ENCODE results near the gene TMEM150C. TPM values are rescaled to one million over a fixed set of nuclear protein-coding genes. Genes with fewer than 3 reads are reported as not detected.

The TMEM150C gene
- total RNA-seq, 1 donor from 2014 or later: 5.4 TPM

DNA sequence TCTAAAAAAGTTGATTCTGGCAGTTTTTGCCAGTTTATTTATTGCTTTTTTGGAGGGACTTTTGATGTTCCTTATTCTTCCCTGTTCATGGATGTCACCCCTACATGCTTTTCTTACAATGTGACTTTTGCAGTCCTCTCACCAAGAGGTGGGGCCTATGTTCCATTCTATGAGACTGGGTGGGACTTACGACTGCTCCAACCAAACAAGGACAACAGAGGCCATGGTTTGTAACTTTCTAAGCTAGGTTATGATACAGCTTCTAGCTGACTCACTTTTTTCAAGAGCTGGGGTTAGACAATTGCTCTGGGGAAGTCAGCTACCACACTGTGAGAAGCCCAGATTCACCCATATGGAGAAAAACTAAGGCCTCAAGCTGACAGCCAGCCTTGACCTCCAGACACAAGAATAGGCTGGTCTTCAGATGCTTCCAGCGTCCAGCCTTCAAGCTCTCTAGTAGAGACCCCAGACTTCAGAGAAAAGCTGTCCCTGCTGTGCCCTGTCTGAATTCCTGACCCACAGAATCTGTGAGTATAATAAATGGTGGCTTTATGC is 91.9 kb downstream of the TMEM150C start:
- Histone ChIP-seq H3K4me1 (no peaks in the 10 kb centered on the region), H3K27ac (no peak overlapping the region), H3K36me3 (no peaks in the 10 kb centered on the region), H3K27me3 (no peaks in the 10 kb centered on the region), H3K9me3 (no peaks in the 10 kb centered on the region), H3K4me3 (no peak overlapping the region)
- intact Hi-C loops (cut with DNase I): loop anchor here (10.0 kb wide), 3 partner anchors 325 to 1175 kb away; partner anchors contain the start of genes HELQ, MRPS18C and SCD5
- DNase-seq (ENCODE audit: low spot score in 2 of 2): no peak
- no peak for TF ChIP-seq CTCF (IDR thresholded peaks at IDR 0.05)

GRCh38 chr4:82467471-82467870 is 94.3 kb downstream of the TMEM150C start:
- no peak for TF ChIP-seq CTCF (IDR thresholded peaks at IDR 0.05)
- no peaks in the 10 kb centered on the region for H3K36me3 ChIP-seq
- intact Hi-C loops (cut with DNase I): loop anchor here (10.0 kb wide), 3 partner anchors 327 to 1177 kb away; partner anchors contain the start of genes HELQ, MRPS18C and SCD5
- H3K4me3 ChIP-seq: no peak overlapping the region
- DNase-seq (ENCODE audit: low spot score in 2 of 2): no peak
- no peaks in the 10 kb centered on the region for H3K9me3 ChIP-seq
- H3K27me3 ChIP-seq: no peaks in the 10 kb centered on the region
- no peaks in the 10 kb centered on the region for H3K4me1 ChIP-seq
- no peak overlapping the region for H3K27ac ChIP-seq

- Histone ChIP-seq H3K27ac (no peak overlapping the region), H3K27me3 (no peaks in the 10 kb centered on the region), H3K9me3 (no peaks in the 10 kb centered on the region), H3K4me1 (no peaks in the 10 kb centered on the region), H3K4me3 (no peak overlapping the region), H3K36me3 (peaks cover 20 to 24% of the 10 kb centered on the region in 2 donors)
- no peak for DNase-seq (ENCODE audit: low spot score in 2 of 2)
- intact Hi-C loops (cut with DNase I): loop anchor here (5.0 to 10.0 kb wide), 5 partner anchors 332 to 1182 kb away; partner anchors contain the start of genes COQ2, HELQ, MRPS18C and SCD5
- TF ChIP-seq CTCF (IDR thresholded peaks at IDR 0.05): no peak
Measured at GRCh38 chr4:82463221-82463620, 98.6 kb downstream of the TMEM150C start.

GRCh38 chr4:82462415-82462831 is 99.4 kb downstream of the TMEM150C start:
- intact Hi-C loops (cut with DNase I): loop anchor here (1.0 to 10.0 kb wide), 8 partner anchors 32 to 1182 kb away; partner anchors contain the start of genes COQ2, ENOPH1, HELQ and HNRNPDL
- peak; percentile 48 to 92 (median 86) for TF ChIP-seq CTCF (IDR thresholded peaks at IDR 0.05)
- no peaks in the 10 kb centered on the region for H3K27me3 ChIP-seq
- peaks cover 23 to 32% of the 10 kb centered on the region in 2 donors for H3K36me3 ChIP-seq
- no peak overlapping the region for H3K4me3 ChIP-seq
- H3K4me1 ChIP-seq: no peaks in the 10 kb centered on the region
- no peaks in the 10 kb centered on the region for H3K9me3 ChIP-seq
- H3K27ac ChIP-seq: peak overlapping the region in 1 of 2 donors; percentile 8
- peak; percentile 79 to 96 for DNase-seq (ENCODE audit: low spot score in 2 of 2)

DNA sequence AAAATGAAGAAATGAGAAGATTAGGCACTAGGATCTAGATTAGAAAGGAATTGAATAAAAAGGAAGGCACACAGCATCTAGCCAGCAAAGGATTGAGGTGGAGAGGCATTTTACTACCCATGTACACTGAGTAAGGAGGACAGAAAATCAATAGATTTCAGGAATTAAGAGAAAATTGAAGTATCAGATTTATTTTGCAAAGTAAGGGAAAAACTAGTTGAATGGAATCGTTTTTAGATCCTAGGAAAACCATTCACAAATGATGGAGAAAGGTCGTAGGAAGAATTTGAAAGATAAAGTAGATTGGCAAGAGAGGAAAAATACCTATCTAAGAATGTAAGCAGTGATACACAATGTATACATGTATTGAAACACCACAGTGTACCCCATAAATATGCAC is 100.1 kb downstream of the TMEM150C start:
- Histone ChIP-seq H3K27ac (peak overlapping the region in 1 of 2 donors; percentile 8), H3K9me3 (no peaks in the 10 kb centered on the region), H3K4me3 (no peak overlapping the region), H3K27me3 (no peaks in the 10 kb centered on the region), H3K4me1 (no peaks in the 10 kb centered on the region), H3K36me3 (peaks cover 23 to 39% of the 10 kb centered on the region in 2 donors)
- intact Hi-C loops (cut with DNase I): loop anchor here (1.0 to 10.0 kb wide), 8 partner anchors 31 to 1183 kb away; partner anchors contain the start of genes COQ2, ENOPH1, HELQ and HNRNPDL
- TF ChIP-seq CTCF (IDR thresholded peaks at IDR 0.05): no peak
- no peak for DNase-seq (ENCODE audit: low spot score in 2 of 2)
